NCI-H1436 treated with DMSO at 0.1 percent for 48 hours (cell line): ENCODE data around the gene ENOPH1.

Source experiments
- DNase-seq: peaks from one replicate; lab custom pipeline; 2025; lab: John Stamatoyannopoulos, UW

The ENOPH1 gene

GRCh38 chr4:82508806-82509428 lies 78.5 kb downstream of the ENOPH1 start:
- DNase-seq: no peak

GRCh38 chr4:82510216-82510615 lies 79.8 kb downstream of the ENOPH1 start:
- no peak for DNase-seq
